Thyroid gland (tissue), 4 donors: ENCODE data around the gene AGPAT1. TPM values are rescaled to one million over a fixed set of nuclear protein-coding genes. Genes with fewer than 3 reads are reported as not detected.

ENCODE experiments used
- DNase-seq, 2 donors: peaks; one replicate each; pipeline ENCODE4 v3.0.0-alpha.2; 2019
- H3K27ac ChIP-seq, 3 donors: fragments of 200-600 bp; sonication (generic); 1 replicate in 2 of 3; 2 replicates in 1 of 3; pipeline ENCODE4 v1.5.1; 2016 to 2019; ENCODE audit warnings: mild to moderate bottlenecking in 1 of 3, moderate library complexity in 1 of 3
- H3K27me3 ChIP-seq: fragments of 200-600 bp; sonication (generic); one replicate; pipeline ENCODE4 v1.5.1; 2019
- H3K36me3 ChIP-seq, 2 donors: fragments of 200-600 bp; sonication (generic); one replicate each; pipeline ENCODE4 v1.5.1; 2016 to 2019
- H3K4me1 ChIP-seq, 2 donors: fragments of 200-600 bp; sonication (generic); one replicate each; pipeline ENCODE4 v1.5.1; 2017 to 2019
- H3K4me3 ChIP-seq, 3 donors: fragments of 200-600 bp; sonication (generic); replicated peaks in 1 of 3; 1 replicate in 2 of 3; 2 replicates in 1 of 3; pipeline ENCODE4 v1.5.1; 2016; ENCODE audit warnings: mild to moderate bottlenecking in 1 of 3
- H3K9me3 ChIP-seq: fragments of 200-600 bp; sonication (generic); one replicate; pipeline ENCODE4 v1.5.1; 2017
- CTCF ChIP-seq, 6 experiments: fragments of 200-600 bp in 3 of 6; fragments of 450-650 bp in 3 of 6; sonication (generic) in 3 of 6; IDR thresholded peaks; one replicate each; pipeline ENCODE4 v1.5.1; 2016 to 2019; ENCODE audit warnings: antibody characterized with exemption in 6 of 6, mild to moderate bottlenecking in 2 of 6, inconsistent platforms in 1 of 6, moderate library complexity in 1 of 6
- POLR2A ChIP-seq, 2 donors: fragments of 450-650 bp; IDR thresholded peaks; one replicate each; pipeline ENCODE4 v1.6.1; 2017; ENCODE audit warnings: antibody characterized with exemption in 2 of 2, mild to moderate bottlenecking in 2 of 2, moderate library complexity in 1 of 2
- WGBS, 2 donors: methylation state at CpG; one replicate each; pipeline ENCODE4 v1.1.5; 2017; 5-methylcytosine and 5-hydroxymethylcytosine counted together
- intact Hi-C: fragments of 100-400 bp; cut with DNase I; formaldehyde crosslinking; loops from one replicate; pipeline ENCODE4 v1.15.1; 2023
- total RNA-seq, 4 donors: library from RNA; depleted of rRNA; stranded (reverse); fragments of >200 nt; gene quantifications; one replicate each; pipeline ENCODE4 v1.2.3, GENCODE V29; 2016

The AGPAT1 gene
- total RNA-seq, 4 donors from 2014 or later, result 48.6 to 69.2 (median 54.8) TPM

- DNase-seq, result no peak
- Histone ChIP-seq H3K9me3 (no peaks in the 10 kb centered on the region), H3K27ac (no peak overlapping the region), H3K4me3 (no peak overlapping the region), H3K36me3 (peaks cover 8 to 32% of the 10 kb centered on the region in 2 donors), H3K27me3 (no peaks in the 10 kb centered on the region), H3K4me1 (no peaks in the 10 kb centered on the region)
- intact Hi-C loops, result no loop called here
- 85 to 91% methylated on average over 9 to 11 of the region's 11 CpGs for WGBS, 2 donors
- no peak for TF ChIP-seq POLR2A (IDR thresholded peaks at IDR 0.05)
- no peak for TF ChIP-seq CTCF (IDR thresholded peaks at IDR 0.05)
These were observed 6.9 kb downstream of the AGPAT1 start for GRCh38 chr6:32168807-32169591.

- H3K27me3 ChIP-seq, result no peaks in the 10 kb centered on the region
- DNase-seq, result no peak
- no peak overlapping the region for H3K27ac ChIP-seq
- WGBS, 2 donors, result 78 to 82% methylated on average over 2 of the region's 2 CpGs
- H3K4me1 ChIP-seq, result no peaks in the 10 kb centered on the region
- intact Hi-C loops, result no loop called here
- no peak for TF ChIP-seq CTCF (IDR thresholded peaks at IDR 0.05)
- TF ChIP-seq POLR2A (IDR thresholded peaks at IDR 0.05), result no peak
- no peaks in the 10 kb centered on the region for H3K9me3 ChIP-seq
- H3K4me3 ChIP-seq, result no peak overlapping the region
- peaks cover 8 to 32% of the 10 kb centered on the region in 2 donors for H3K36me3 ChIP-seq
These were observed 7.5 kb downstream of the AGPAT1 start for GRCh38 chr6:32168350-32168749.

GRCh38 chr6:32167761-32168262 lies 8.1 kb downstream of the AGPAT1 start:
- Histone ChIP-seq H3K9me3 (no peaks in the 10 kb centered on the region), H3K4me3 (no peak overlapping the region), H3K27me3 (no peaks in the 10 kb centered on the region), H3K36me3 (peaks cover 8 to 32% of the 10 kb centered on the region in 2 donors), H3K4me1 (no peaks in the 10 kb centered on the region), H3K27ac (no peak overlapping the region)
- no peak for TF ChIP-seq POLR2A (IDR thresholded peaks at IDR 0.05)
- no peak for TF ChIP-seq CTCF (IDR thresholded peaks at IDR 0.05)
- DNase-seq, result no peak
- intact Hi-C loops, result no loop called here
- 73 to 74% methylated on average over 6 of the region's 6 CpGs for WGBS, 2 donors

GRCh38 chr6:32167154-32167760 lies 8.6 kb downstream of the AGPAT1 start:
- Histone ChIP-seq H3K4me1 (no peaks in the 10 kb centered on the region), H3K27ac (no peak overlapping the region)

More at GRCh38 chr6:32167154-32167760, 8.6 kb downstream of the AGPAT1 start:
- H3K9me3 ChIP-seq, result no peaks in the 10 kb centered on the region
- no peak for TF ChIP-seq POLR2A (IDR thresholded peaks at IDR 0.05)
- no peak for TF ChIP-seq CTCF (IDR thresholded peaks at IDR 0.05)
- peaks cover 8 to 32% of the 10 kb centered on the region in 2 donors for H3K36me3 ChIP-seq
- no peak overlapping the region for H3K4me3 ChIP-seq
- H3K27me3 ChIP-seq, result no peaks in the 10 kb centered on the region
- intact Hi-C loops, result no loop called here
- WGBS, 2 donors, result 87 to 88% methylated on average over 31 to 32 of the region's 32 CpGs
- no peak for DNase-seq
